ENCODE measurements around the gene GABPB1. TPM values are rescaled to one million over a fixed set of nuclear protein-coding genes. Genes with fewer than 3 reads are reported as not detected.

Gene GABPB1
- total RNA-seq, result 85.9 and 89.7 TPM in 2 replicates

GRCh38 chr15:50354838-50355618 is at the start of gene GABPB1:
TSS of gene GABPB1 (minus strand) at chr15:50355198. CDS start at chr15:50309798, 45,400 bp downstream.

GRCh38 chr15:50265620-50266019 is 89.4 kb downstream of the GABPB1 start, which contains the start of gene HDC:
TSS of gene HDC (minus strand) at chr15:50265726. CDS start at chr15:50265623, 103 bp downstream.

Other genes starting within 250 kb of the GABPB1 start
- gene ATP8B4, start 236.0 kb downstream of the GABPB1 start, total RNA-seq, result 0.69 and 1.5 TPM in 2 replicates
- gene SLC27A2, start 173.0 kb downstream of the GABPB1 start, total RNA-seq, result 1.3 and 10.3 TPM in 2 replicates
- not detected in 2 replicates for gene HDC, start 89.5 kb downstream of the GABPB1 start, total RNA-seq
- gene USP8, start 69.2 kb upstream of the GABPB1 start, total RNA-seq, result 59.6 and 66.4 TPM in 2 replicates
- 0.17 TPM in 1 of 2 replicates, not detected in the other for gene USP50, start 191.5 kb upstream of the GABPB1 start, total RNA-seq

Measured in dermis lymphatic vessel endothelial cell (primary cell).